NOMO-1 treated with dmso at 0.1 percent for 144 hours (cell line): Measurements from ENCODE around the gene TNFRSF13B.
"Not testable (repeated sequence)": the region's sequence is repeated elsewhere in the genome, so short reads cannot be mapped to it uniquely, and the experiment has no call there.

Experiments
- DNase-seq: peaks from one replicate; lab custom pipeline; 2025; ENCODE audit not compliant: unreplicated experiment; lab: John Stamatoyannopoulos, UW

The TNFRSF13B gene

DNA sequence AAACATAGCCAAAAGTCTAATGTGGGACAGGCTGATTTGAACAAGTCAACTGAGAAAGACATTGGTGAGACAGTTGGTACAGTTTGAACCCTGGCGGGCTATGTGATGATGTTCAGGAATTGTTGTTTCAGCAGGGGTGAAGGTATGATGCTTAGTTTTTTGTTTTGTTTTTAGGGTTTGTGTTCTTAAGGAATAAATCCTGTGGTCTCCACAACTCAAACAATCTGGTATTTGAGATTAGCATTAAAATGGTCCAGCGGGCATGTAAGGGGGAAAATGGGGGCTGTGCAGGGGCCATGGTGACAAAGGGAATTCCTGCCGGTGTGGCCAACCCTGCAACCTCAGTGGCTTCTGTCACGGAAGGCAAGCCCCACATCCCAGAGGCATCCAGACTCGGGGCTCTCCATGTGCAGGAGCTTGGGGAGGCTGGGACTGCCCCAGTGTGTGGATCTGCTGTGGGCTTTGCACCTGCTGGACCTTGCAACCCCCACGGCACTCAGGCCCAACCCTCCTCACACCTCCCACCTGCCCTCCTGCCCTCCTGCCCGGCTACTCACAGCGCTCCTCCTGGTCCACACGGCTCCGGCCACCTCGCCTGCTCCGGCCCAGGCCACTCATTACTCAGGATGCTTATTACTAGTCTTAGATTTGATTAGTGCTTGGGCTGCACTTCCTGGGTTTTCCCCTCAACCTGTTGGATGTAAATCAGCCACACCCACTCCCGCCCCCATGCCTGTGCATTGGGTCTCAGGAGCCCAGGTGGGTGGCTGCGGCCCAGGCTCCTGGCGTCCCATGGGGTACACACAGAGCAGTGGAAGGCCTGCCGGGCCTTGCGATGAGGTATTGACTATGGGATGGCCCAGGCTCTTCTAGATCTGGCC lies at the start of gene TNFRSF13B:
TSS of gene TNFRSF13B (minus strand) at position 661 of the 881 bp plus-strand sequence. CDS start at position 618, 43 bp downstream.
- DNase-seq: no peak

DNA sequence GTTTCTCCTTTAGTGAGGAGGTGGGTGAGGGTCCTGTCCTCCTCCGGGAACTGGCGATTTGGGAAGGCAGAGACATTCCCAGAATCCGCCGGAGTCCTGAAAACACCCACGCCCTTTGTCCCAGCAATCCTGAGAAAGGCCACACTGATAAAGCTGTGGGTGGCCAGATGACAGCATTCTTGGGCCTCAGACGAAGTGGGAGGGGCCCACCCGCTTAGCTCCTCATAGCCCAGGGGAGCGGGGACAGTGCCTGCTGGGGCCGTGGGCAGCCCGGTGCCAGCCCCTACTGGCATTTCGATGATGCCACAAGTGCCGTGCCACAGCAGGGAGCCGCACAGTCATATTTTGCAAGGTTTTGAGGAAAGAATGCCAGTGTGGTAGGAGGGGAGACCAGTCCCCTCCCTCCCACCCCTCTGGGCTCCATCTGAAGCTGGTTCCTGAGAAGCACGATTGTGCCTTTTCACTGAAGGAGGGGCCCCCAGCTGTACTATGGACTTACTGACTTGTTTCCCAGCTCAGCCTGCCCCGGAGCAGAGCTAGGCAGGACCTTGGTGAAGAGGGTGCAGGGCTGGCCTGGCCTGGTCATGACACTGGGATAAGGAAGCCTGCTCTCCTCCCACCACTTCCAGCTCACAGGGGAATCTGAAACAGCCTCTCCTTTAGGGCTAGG lies 49.4 kb upstream of the TNFRSF13B start:
- no peak for DNase-seq

DNA sequence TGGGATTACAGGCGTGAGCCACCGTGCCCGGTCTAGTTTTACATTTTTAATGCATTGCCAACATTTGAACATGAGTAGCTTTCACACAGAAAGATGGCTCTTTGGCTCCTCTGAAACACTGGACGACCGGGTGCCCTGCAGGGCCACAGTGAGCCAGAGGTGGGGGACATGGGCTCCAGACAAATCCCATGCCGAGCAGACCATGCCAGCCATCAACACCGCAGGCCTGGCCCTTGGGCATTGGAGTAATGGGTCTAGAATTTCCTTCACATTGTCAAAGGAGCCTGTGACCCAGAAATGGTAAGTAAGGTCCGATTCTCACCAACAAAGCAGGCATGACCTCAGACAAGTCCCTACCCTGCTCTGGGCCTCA lies 48.9 kb upstream of the TNFRSF13B start:
- DNase-seq: no peak

DNA sequence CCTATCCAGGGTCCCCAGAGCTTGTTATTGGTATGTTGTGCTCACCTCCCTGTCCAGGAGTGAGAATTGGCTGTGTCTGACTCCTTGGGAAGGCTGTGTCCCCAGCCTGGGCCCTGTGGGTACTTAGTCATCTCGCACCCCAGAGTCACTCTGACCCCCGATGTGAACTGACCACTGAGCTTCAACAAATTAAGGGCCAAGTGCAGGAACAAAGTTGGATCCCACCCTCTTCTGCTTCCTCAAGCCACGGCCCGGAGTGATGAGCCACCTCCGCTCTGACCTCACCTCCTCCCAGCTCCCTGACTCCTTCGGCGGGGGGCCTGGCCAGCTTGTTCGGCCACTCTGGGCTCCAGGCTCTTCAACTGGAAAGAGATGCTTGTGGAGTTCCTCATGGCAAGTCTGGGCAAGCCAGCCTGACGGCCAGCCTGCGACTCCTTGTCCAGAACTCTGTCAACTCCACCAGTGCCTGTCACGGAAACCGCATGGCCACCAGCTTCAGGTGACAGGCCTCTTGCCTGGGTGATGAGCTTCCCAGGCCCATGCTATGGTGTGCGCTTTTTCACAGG lies 48.1 kb upstream of the TNFRSF13B start:
- DNase-seq: no peak

DNA sequence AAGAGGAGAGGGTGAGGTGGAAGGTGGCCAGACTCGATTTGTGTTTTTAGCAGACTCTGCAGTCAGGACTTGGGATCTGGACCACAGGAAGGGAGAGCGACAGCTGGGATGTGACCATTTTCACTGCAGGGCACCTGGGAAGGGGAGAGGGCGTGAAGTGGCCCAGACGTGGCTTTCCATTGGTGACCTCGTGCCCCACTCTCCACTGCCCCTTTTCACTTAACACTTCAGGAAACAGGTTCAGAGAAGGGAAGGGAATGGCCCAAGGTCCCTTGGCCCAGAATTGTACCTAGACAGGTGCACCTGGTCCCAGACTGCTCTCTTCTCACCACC lies 47.5 kb upstream of the TNFRSF13B start:
- no peak for DNase-seq

DNA sequence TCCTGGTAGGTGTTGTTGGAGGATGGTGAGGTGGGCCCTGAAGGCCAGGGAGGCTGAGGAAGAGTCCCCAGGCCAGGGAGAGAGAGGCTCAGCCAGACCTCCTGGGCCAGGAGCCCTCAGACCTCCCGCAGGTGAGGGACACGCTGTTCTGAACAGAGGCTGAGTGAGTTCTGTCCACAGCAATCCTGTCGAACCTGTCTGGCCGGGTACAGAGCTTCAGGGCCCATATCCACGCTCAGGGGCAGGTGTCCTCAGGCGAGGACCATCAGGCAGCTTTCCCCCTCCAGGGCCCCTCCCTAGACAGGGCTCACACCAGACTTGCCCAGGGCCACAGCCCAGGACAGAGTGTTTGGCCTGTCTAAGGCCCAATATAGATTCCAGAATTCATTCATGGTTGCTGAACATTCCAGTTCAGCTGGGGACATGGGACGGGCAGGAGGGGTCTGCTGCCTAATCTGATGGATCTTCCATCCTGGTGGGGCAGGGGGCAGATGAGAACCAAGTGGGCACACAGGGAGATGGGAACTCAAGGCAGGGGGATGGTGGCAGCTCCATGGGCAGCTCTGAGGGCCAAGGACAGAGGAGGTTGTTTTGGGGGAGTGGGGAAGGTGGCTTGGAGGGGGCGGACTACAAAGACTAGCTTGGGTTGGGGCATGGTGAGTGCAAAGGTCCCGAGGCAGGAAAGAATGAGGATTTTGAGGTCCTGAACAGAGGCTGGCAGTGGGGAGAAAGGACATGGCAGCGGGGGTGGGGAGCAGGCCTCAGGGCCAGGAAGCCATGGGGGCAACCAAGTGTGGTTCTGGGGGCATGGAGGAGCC lies 46.9 kb upstream of the TNFRSF13B start:
- DNase-seq: no peak

DNA sequence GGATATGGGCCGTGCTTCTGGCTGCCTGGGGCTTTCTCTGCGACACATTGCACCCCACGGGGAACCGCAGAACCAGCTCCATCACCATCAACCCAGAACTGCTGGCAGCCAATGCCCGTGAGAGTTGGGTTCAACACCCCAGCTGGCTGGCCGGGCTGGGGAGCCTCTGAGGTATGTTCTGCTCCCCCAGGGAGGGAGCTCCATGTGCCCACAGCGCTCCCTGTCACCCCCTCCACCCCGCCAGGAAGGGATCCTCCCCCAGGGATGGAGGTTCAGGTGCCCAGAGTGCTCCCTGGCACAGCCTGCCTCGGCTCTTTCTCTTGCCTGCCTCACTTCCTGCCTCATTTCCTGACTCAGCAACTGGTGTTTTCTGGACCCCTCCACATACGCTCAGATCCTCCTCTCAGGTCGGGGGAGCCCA lies 46.1 kb upstream of the TNFRSF13B start:
- DNase-seq: no peak

DNA sequence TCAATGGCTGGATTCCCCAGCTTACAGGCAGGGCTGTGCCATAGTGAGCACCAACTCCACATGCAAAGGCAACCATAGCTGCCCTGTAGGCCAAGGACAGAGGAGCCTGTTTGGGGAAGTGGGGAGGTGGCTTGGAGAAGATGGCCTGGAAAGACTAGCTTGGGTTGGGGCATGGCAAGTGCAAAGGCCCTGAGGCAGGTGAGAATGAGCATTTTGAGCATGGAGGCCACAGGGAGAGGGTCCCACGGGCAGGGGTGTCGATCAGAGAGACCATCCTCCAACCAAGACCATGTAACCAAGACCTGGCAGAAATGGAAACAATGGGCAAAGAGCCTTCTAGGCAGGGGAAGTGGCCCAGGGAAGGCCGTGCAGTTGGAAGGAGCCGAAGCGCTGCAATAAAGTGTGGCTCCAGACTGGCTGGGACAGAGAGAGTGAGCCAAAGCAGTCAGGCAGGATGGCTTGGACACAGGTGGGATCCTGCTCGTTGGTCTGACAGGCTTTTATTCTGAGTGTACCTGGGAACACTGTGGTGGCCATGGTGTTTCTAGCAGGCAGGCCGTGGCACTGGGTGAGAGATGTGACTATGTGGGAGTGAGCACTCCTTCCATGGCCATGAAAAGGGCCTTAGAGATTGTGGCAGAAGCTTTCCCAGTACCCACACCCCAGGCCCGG lies 45.6 kb upstream of the TNFRSF13B start:
- no peak for DNase-seq

DNA sequence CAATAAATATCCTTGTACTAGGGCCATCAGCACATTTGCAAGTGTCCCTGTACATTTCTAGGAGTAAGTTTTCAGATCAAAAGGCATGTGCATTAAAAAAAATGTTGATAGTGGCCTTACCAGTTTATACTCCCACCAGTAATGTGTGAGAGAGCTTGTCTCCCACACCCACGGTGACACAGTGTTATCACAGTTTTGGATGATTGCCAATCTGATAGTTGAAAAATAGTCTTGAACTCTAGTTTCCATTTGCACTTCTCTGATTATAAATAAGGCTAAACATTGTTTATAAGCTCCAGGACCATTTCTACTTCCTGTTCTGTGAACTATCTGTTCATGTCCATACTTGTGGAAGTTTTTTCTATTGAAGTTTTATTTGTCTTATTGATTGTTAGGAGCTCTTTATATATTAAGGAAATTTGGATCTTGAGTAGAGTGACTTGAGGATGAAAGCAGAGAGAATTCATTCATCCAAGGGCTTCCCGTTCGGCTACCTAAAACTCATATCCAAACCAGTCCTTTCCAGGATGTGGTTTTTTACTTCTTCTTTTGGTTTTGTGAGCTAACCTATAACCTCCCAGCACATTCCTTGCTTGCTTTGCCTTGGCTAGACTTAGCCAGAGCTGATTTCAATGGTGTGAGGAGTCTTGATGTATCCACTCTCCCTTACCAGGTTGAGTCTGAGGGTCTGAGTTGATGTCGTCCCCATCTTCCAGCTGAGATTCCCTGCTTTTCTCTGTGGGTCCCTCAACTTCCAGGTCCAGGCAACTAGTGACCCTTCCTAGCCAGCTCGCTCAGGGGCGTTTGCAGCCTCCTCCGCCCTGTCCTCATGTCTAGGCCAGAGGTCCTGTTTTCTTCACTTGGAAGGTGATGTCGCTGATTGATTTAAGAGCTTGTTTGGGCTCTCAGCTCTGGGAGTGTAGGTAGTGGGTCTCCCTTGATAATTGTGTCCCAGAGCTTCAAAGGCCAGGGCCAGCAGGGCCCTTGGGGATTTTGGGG lies 44.6 kb upstream of the TNFRSF13B start:
- DNase-seq: peak; percentile 54

DNA sequence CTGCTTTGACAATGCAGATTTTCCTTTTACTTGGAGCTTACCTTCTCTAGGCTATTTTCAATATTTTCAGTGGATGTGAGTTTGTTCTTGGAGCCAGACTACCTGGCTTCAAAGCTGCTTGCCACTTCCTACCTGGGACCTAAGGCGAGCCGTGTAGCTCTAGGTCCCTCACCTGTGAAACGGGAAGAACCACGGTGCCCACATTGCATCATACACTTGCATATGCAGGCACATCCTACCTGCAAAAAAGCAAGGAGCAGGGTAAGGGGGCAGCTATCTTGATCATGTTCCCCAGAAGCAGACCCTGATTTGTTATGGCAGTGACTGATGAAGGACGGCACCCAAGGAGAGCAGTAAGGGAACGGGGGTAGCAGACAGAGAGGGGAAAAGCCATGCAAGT lies 43.3 kb upstream of the TNFRSF13B start:
- DNase-seq: no peak

DNA sequence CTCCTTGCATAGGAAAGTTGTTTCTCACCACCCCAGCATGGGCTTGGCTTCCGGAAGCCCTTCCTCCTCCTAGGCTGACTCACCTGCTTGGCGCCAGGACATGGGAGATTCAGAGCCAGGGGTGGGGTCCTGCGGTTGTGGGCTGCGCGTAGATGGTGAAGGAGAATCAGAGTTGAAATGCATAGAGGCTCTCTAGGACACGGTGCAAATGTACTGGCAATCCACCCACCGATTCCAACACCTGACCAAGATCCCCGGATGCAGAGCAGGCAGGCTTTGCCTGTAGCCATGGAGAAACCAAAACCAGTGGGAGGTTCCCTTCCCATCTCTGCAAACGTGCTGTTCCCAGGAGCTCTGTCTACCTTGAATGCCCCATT lies 42.8 kb upstream of the TNFRSF13B start:
- DNase-seq: not testable (repeated sequence)

DNA sequence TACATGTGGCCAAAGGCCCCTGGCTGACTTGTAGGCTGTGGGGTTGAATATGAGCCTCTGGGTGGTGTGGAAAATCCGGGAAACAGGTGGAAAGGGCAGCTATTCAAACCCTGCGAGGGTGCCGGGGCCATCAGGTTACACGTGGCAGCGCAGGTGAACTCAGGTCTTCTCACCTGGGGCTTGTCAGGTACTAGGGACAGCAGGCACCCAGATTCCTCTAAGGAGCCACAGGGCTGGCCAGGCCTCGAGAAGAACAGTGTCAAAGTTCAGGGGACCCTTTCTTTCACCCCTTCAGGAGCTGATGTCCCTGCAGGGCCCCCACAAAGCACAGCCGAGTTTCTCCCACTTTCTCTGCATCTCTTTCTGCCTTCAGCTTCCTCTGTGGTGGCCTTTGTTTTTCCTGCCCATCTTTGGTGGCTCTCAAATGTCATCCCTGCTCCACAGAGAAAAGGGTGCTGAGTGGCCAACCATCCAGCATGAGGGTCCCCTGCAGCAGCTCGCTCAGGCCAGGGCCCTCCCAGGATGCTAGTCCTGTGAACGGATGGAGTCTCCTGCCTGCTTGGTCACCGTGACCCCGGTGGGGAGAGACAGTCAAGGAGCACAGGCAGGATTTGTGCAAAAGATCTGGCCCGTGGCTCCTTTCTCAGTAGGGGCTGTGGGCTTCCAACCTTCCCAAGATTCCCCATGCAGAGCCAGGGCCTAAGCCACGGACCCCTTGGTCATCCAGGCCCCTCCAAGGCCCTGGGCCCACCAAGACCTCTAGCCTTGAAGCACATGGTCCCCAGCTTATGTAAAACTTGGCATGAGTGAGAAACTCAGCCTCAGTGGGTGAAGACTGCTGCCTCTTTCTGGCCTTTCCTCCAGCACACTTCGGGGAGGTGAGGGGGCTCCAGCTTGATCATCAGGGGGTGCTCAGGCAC lies 42.2 kb upstream of the TNFRSF13B start:
- DNase-seq: not testable (repeated sequence)

DNA sequence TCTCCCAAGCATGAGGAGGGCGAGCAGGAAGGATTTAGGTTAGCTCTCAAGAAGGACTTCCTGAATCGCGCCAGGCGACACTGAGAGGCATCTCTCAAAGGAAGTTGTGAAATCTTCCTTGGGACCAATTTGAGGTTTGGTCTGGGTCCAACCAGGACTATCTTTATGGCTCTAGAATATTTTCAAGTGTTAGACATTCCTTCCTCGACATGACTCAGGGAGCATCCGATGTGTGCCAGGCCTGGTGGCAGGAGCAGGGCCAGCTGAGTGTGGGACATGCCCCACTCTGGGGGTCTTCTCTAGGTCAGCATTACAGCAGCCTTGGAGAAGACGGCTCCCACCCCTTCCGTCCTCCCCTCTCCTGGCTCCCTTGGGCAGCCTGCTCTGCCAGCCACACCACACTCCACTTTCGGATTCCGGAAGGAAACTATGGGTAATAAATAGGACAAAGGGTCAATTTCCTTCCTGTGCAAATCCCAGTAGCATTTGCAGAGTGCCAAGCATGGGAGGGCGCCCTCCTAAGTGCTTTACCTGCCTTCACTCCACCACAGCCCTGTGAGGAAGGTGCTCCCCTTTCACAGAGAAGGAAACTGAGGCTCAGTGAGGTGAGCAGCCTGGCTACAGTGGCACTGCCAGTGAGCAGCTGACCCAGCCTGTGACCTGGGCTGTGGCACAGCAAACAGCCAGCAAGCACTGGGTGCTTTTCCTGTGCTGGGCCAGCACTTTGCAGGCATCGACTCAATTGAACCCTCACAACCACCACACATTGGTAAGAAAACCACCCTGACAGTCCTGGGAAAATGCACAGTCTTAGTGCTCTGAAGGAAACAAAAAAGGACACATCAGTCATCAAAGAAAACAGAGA lies 39.4 kb upstream of the TNFRSF13B start:
- DNase-seq: peak; percentile 6

DNA sequence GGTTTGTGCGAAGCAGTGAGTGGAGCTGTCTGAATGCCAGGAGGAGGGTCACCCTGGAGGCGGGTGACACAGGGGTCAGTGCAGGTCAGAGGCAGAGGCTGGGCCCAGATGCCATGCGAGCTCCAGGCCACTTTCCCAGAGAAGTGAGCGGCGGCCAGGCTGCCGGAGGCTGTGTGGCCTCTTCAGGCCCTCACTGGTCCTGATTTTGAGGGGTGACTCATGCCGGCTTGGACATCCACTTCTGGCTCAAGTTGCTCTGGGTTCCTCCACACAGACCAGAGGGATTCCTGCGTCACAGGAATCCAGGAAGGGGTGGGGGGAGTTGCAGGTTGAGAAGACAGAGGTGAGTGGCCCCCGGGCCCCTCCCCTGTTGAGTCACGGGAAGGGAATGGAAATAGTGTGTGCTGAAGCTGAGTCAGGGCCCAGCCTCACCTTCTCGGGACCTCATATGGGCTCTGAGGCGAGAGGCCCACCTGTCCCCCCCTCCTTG lies 38.7 kb upstream of the TNFRSF13B start:
- not testable (repeated sequence) for DNase-seq

DNA sequence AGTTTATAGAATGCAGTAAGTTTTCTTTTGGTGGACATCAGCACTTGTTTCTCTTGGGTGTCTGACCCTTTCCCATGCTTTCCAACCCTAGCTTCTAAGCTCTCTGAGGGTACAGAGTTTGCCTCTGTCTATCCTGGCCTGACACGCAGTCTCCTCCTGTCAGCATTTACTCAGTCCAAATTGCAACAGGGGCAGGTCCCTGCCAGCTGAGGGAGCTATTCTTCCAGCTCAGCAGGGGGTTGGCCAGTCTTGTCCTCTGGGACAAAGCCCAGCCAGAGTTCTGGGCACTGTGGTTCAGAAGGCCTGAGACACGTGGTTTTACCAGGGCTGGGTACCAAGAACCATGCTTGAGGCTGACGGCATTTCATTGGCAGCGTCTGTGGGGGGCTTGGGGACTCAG lies 38.1 kb upstream of the TNFRSF13B start:
- DNase-seq: not testable (repeated sequence)

DNA sequence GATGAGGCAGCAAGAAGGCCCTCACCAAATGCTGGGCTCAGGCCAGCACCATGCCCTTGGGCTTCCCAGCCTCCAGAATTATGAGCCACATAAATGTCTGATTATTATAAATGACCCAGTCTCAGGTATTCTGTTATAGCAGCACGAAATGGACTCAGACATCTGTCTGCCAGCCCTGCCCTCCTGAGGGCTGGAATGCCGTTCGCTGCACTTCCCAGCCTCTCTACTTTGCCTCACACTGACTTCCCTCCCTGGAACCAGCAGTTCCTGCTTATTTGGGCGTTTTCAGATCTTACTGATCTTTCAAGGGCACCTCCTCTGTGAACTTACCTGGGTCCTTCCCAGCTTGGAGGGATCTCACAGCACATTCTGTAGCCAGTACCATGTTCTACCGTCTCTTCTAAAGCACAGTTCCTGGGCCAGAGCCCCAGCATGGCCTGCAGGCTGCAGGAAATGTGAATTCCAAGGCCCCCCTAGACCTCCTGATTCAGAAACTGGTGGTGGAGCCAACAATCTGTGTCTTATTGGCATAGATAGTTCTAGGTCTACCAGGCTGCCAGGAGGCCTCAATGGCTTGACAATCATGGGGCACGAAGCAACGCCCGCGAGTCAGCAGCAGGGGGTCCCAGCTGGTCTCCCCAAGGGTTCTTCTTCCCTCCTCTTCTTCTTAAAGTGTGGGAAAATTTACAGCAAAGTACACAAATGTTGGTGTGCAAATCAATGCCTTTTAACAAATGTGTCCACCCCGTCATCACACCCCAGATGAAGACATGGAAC lies 36.9 kb upstream of the TNFRSF13B start:
- not testable (repeated sequence) for DNase-seq

DNA sequence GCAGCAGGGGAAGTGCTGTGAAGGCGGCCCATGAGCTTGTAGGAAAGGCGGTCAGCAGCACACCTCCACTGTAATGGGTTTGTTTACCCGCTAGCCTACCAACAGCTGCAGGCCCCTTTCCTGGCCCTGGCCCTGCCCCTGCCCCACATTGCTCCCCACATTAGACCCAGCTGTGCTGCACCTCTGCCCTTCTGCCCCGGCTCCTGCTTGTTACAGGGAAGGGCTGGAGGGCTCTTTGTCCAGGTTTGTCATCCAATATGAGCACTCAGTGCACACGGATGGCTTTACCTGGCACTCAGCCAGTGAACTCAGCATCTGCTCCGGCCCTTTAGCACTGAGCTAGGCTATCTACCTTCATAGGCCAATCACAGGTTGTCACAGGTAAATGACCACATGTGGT lies 36.0 kb upstream of the TNFRSF13B start:
- not testable (repeated sequence) for DNase-seq
